NOMO-1 treated with DMSO at 0.1 percent for 48 hours (cell line): ENCODE results near the gene CCNL1.

ENCODE experiments used
- DNase-seq: peaks from one replicate; lab custom pipeline; 2025; ENCODE audit not compliant: unreplicated experiment; lab: John Stamatoyannopoulos, UW

Gene CCNL1

DNA sequence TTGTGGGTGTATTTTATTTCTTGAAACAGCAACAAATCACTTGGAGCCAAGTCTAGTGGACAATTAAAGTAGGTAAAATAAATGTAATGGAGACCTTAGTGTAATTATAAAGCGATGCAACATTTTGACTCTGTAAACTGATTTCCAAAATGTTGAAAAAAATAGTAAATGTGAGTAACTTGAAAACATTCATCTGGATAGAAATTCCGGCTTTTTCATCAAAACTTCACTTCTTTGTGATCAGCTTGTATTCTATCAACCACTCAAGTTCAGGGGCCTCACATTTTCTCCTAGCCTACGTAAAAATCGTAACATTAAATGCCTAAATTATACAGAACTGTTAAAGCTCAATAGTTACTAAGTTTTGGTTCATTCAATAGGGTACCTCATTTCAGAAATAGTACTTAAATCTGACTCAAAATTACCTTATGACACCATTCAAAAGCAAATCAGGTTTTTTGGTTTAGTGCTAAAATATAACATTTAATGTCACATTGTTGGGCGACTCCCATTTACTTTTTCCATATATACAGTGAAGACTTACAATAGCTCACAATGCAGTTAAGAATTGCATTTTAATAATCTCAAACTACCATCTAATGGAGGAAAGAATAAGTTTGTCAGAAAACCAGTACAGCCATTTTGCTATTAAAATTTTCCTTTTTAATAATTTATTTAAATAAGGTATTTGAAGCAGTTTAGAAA is 12.7 kb downstream of the CCNL1 start:
- DNase-seq = no peak

GRCh38 chr3:157145606-157146322 is 14.2 kb downstream of the CCNL1 start:
- DNase-seq = no peak

GRCh38 chr3:157142315-157142714 is 17.6 kb downstream of the CCNL1 start:
- no peak for DNase-seq

- DNase-seq = no peak
Measured at GRCh38 chr3:157139938-157140534, 19.9 kb downstream of the CCNL1 start.

GRCh38 chr3:157136647-157137387 is 23.1 kb downstream of the CCNL1 start:
- no peak for DNase-seq

DNA sequence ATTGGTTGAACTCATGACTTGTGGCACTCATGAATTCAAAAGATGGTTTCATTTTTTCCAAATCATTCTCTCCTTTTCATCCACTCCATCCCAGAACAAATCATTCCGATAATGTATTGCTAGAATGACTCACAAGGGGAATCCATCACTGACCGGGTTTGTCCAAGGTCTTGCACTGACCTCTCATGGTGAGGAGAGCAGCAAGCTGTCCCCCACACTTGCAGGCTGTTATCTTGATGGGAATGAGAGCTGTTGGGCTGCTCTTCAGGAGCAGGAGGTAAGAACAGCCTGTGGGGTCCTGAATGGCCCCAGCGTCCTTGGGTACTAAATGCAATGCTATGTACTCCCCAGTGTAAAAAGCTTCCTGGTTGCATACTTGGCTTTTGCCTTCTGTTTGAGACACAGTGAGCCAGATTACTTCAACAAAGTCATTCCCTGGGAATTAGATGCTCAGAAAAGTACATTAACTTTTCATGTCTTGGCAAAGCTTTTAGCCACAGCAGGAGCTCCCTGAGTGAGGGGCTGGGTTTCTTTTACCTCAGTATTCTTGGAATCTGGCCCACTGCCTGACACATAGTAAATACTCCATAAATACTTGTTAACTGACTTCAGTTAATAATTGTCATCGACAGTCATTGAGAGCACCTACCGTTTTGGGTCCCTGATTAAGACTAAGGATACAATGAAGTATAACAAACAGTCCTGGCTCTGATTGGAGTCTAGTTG is 24.1 kb downstream of the CCNL1 start:
- DNase-seq = no peak

GRCh38 chr3:157134620-157135191 is 25.2 kb downstream of the CCNL1 start:
- DNase-seq = no peak

DNA sequence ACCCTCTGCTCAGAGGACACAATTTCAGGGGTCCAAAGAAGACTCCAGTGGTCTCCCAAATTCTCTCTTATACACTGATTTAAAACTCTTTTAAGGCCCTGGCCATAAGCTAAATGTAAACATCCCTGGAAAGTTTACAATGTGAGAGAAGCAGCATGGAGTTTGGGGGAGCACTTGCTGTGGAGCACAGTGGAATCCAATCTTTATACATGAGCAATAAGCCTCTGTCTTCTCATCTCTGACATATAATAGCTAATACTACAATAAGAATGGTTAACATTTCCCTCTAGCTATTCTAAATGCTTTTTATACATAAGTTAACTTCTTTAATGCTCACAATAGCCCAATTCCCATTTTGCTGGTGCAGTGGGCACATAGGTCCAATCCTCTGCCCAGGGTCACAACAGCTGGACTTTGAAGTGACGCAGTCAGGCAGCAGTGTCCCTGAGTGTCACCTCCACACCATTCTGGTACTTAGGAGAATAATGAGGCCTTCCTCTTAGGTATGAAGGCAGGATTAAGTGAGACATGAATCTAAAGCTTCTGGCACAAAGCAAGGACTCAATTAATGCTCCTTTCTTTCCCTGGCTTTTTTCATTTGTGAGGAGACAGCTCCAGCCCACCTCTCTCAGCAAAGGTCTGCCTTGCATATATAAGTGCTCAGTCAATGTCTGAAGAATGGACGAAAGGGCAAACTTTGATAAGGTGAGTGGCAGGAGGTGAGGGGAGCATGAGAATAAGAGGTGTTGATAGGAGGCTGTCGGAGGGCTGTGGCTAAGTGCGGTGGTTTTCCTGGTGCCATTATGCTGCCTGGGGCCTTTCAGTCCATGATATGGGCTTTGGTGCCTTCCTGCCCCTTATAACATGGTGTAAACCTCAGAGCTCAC is 26.3 kb downstream of the CCNL1 start:
- no peak for DNase-seq

GRCh38 chr3:157132936-157133335 is 27.0 kb downstream of the CCNL1 start:
- DNase-seq = no peak

DNA sequence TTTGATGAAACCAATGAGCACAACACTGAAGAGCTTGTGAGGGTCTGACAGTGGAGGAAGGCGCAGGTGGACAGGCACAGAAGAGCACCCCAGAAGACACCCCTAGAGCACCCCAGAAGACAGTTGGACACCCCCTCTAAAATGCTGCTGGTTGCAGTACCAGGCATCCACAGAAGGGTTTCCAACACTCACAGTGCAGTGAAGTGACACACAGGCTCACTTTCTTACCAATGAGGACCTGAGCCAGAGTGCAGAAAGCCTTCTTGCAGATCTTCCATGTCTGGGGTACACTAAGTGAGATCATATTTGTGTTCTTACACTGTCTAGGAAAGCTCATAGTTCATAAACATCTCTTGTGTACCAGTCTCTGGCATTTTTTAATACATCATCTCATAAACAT is 27.6 kb downstream of the CCNL1 start:
- DNase-seq = no peak

GRCh38 chr3:157131861-157132260 is 28.1 kb downstream of the CCNL1 start:
- no peak for DNase-seq

GRCh38 chr3:157130467-157131251 is 29.3 kb downstream of the CCNL1 start:
- no peak for DNase-seq

DNA sequence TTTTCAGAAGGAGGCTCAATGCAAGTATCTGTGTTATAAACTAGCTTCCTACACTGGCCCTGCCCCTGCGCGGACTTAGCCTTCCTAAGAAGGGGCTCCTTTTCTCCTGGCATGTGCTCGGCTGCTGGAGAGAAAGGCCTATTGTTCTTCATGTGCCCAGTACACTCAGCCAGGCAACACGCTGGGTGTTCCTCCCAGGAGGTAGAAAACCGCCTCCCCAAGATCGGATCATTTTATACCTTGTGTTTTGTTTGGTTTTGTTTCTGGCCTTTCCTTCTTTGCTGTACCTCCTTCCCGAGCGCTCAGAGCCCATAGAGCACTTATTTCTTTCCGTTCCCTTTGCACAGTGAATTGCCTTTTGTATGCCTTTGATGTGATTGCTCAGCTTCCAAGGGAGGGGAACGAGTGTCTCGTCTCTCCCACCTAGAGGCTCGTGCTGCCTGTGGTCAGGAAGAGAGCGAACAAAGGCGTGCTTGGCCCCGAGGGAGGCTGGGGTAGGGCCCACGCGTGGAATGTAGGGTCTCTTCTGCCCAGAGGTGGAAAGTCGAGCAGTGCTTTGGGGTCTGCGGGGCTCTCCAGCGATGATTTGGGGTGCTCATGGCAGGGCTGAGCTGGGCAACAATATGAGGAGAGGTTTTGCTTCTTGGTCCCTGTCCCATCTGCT is 30.0 kb downstream of the CCNL1 start:
- no peak for DNase-seq

DNA sequence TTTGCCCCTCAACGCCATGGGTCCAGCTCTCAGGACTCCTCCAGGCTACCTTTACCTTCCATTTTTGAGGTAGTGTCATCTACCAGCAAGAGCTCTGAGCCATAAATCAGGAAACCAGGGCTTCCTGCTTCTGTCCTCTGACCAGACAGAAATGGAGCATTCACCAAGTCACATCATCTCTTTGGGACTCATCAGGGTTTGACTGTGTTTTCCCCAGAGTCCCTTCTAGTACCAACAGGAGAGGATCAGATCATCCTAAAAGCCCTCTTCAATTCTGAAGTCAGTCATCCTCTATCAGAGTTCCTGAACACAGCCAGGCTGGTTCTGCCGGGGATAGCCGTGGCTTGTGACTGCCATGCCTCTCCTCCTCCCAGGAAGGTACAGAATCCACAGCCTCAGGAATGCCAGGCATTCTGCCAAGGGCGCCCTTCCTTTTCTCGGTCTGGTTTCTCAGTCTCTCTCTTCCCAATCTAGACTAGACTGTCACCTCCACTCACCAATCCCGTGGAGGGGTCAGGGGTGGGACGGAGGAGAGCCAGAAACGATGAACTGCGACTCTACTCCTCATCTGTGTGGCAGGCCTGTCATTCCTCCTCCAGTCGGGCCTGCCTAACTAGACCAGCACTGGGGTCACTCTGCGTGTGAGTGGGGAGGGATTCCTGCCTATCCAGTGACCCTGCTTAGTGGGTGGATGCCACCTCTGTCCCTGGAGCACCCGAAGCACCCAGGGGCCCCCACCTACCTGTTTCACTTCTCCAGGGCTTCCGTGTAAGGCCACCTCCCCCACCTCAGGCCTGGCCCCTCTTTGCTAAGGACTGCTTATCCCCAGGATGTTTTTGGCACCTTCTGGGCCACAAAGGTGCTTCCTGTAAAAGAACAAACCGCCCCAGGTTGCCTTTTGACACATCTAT is 30.9 kb downstream of the CCNL1 start:
- DNase-seq = no peak

DNA sequence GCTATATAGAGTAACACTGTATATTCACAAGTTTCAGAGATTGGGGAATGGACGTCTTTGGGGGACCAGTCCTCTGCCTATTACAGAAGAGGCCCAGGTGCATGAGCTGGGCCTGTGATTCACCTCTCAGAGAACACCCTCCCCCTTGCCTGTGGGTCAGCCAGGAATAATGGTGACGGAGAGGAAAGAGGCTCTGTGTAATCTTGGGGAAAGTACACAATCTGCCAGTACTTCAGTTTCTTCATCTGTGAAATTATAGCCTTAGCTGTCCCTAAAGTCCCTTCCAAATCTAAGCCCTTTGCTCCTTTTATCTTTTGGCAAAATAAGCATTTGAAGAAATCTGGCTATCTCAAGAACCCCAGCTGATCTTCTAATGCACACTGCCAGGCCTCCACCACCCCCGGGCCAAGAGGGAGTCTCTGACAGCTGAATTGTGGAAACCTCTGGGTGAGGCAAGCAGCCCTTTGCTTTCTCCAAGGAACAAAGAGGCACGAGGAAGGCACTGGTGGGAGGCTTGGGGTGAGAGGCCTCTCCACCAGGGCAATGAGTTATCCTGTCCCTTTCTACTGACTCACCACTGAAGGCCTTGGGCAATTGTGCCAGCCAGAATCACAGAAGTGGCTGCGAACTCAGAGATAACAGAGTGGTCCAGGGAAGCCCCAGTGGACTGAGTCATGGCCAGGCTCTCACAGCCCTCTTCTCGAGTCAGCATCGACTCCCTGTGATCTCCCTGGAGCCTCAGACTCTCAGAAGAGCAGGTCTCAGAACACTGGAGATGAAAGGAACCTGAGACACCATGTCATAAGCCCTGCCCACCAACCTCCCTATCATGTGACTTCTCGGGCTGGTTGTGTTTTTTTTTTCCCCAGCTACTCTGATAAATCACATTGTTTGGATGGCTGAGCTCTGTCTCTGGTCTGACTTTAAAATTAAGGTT is 31.8 kb downstream of the CCNL1 start:
- DNase-seq = no peak

GRCh38 chr3:157127268-157127667 is 32.7 kb downstream of the CCNL1 start:
- no peak for DNase-seq
